ENCODE results near the gene UXT. TPM values are rescaled to one million over a fixed set of nuclear protein-coding genes. Genes with fewer than 3 reads are reported as not detected.

The UXT gene
- polyA plus RNA-seq, 1 donor from 2014 or later, result 153 TPM

GRCh38 chrX:47637546-47638195 is 21.3 kb downstream of the UXT start:
- no peak overlapping the region for H3K27ac ChIP-seq (ENCODE audit: low read length)
- no peak overlapping the region for H2AFZ ChIP-seq (ENCODE audit: low read depth, low read length)
- no peak overlapping the region for H3K4me2 ChIP-seq (ENCODE audit: low read length)
- no peaks in the 10 kb centered on the region for H3K9me2 ChIP-seq (ENCODE audit: insufficient read depth, low read length)
- TF ChIP-seq RAD21 (conservative IDR thresholded peaks at IDR 0.05) (no peak), SMC3 (conservative IDR thresholded peaks at IDR 0.05; ENCODE audit: poor library complexity) (no peak)
- no peaks in the 10 kb centered on the region for H3F3A ChIP-seq (ENCODE audit: insufficient read depth, low read length, poor library complexity, severe bottlenecking)
- no peak overlapping the region for H3K9ac ChIP-seq (ENCODE audit: low read length)
- no peaks in the 10 kb centered on the region for H3K36me3 ChIP-seq (ENCODE audit: insufficient read depth, low read length)
- no peaks in the 10 kb centered on the region for H3K9me3 ChIP-seq (ENCODE audit: low read length)
- H4K20me1 ChIP-seq (ENCODE audit: insufficient read depth), result no peaks in the 10 kb centered on the region
- no peaks in the 10 kb centered on the region for H3K27me3 ChIP-seq (ENCODE audit: insufficient read depth, low read depth, low read length)
- no peaks in the 10 kb centered on the region for H3K79me2 ChIP-seq (replicated peaks; ENCODE audit: insufficient read depth, low read length)
- no peak overlapping the region for H3K4me3 ChIP-seq (ENCODE audit: low read length)

GRCh38 chrX:47634871-47635575 is 24.0 kb downstream of the UXT start:
- Histone ChIP-seq H3K36me3 (ENCODE audit: insufficient read depth, low read length) (no peaks in the 10 kb centered on the region), H3K79me2 (replicated peaks; ENCODE audit: insufficient read depth, low read length) (no peaks in the 10 kb centered on the region), H3K9me3 (ENCODE audit: low read length) (no peaks in the 10 kb centered on the region), H3K27ac (ENCODE audit: low read length) (no peak overlapping the region), H3K9me2 (ENCODE audit: insufficient read depth, low read length) (no peaks in the 10 kb centered on the region), H2AFZ (ENCODE audit: low read depth, low read length) (no peak overlapping the region), H3F3A (ENCODE audit: insufficient read depth, low read length, poor library complexity, severe bottlenecking) (no peaks in the 10 kb centered on the region), H3K4me3 (ENCODE audit: low read length) (no peak overlapping the region), H4K20me1 (ENCODE audit: insufficient read depth) (no peaks in the 10 kb centered on the region), H3K27me3 (ENCODE audit: insufficient read depth, low read depth, low read length) (no peaks in the 10 kb centered on the region), H3K9ac (ENCODE audit: low read length) (no peak overlapping the region), H3K4me2 (ENCODE audit: low read length) (no peak overlapping the region)
- no peak for TF ChIP-seq SMC3 (conservative IDR thresholded peaks at IDR 0.05; ENCODE audit: poor library complexity)
- no peak for TF ChIP-seq CTCF (IDR thresholded peaks at IDR 0.05; ENCODE audit: poor library complexity, severe bottlenecking)

- no peak overlapping the region for H3K4me3 ChIP-seq (ENCODE audit: low read length)
- no peak for TF ChIP-seq EP300 (conservative IDR thresholded peaks at IDR 0.05; ENCODE audit: poor library complexity, severe bottlenecking)
- no peak for TF ChIP-seq SMC3 (conservative IDR thresholded peaks at IDR 0.05; ENCODE audit: poor library complexity)
- no peak for TF ChIP-seq MXI1 (conservative IDR thresholded peaks at IDR 0.05; ENCODE audit: poor library complexity, severe bottlenecking)
- no peak for TF ChIP-seq TAF1 (IDR thresholded peaks at IDR 0.05; ENCODE audit: low read depth)
- no peak for TF ChIP-seq CTCF (IDR thresholded peaks at IDR 0.05; ENCODE audit: poor library complexity, severe bottlenecking)
- TF ChIP-seq REST (IDR thresholded peaks at IDR 0.05; ENCODE audit: borderline replicate concordance), result no peak
- TF ChIP-seq EZH2 (IDR thresholded peaks at IDR 0.05; ENCODE audit: borderline replicate concordance, insufficient read depth, low read length, poor library complexity, severe bottlenecking), result no peak
- no peak for TF ChIP-seq RAD21 (conservative IDR thresholded peaks at IDR 0.05)
- TF ChIP-seq POLR2AphosphoS5 (IDR thresholded peaks at IDR 0.05), result no peak
- no peaks in the 10 kb centered on the region for H4K20me1 ChIP-seq (ENCODE audit: insufficient read depth)
- no peaks in the 10 kb centered on the region for H3K79me2 ChIP-seq (replicated peaks; ENCODE audit: insufficient read depth, low read length)
- no peak overlapping the region for H3K27ac ChIP-seq (ENCODE audit: low read length)
- H3K27me3 ChIP-seq (ENCODE audit: insufficient read depth, low read depth, low read length), result no peaks in the 10 kb centered on the region
- no peak overlapping the region for H3K9ac ChIP-seq (ENCODE audit: low read length)
- H3K9me2 ChIP-seq (ENCODE audit: insufficient read depth, low read length), result no peaks in the 10 kb centered on the region
- no peaks in the 10 kb centered on the region for H3K36me3 ChIP-seq (ENCODE audit: insufficient read depth, low read length)
- H2AFZ ChIP-seq (ENCODE audit: low read depth, low read length), result no peak overlapping the region
- H3K9me3 ChIP-seq (ENCODE audit: low read length), result no peaks in the 10 kb centered on the region
- H3F3A ChIP-seq (ENCODE audit: insufficient read depth, low read length, poor library complexity, severe bottlenecking), result no peaks in the 10 kb centered on the region
- no peak overlapping the region for H3K4me2 ChIP-seq (ENCODE audit: low read length)
Measured at GRCh38 chrX:47633689-47634590, 25.0 kb downstream of the UXT start.
